LNCAP (cell line): ENCODE results near the gene SP6.

Experiments used
- CTCF ChIP-seq: fragments of 450-650 bp; IDR thresholded peaks from 2 replicates; pipeline ENCODE4 v1.5.1; 2017; ENCODE audit warnings: mild to moderate bottlenecking

Gene SP6

GRCh38 chr17:47834756-47835155 lies 16.2 kb downstream of the SP6 start:
- no peak for TF ChIP-seq CTCF

- no peak for TF ChIP-seq CTCF
Measured at GRCh38 chr17:47831934-47832327, 19.0 kb downstream of the SP6 start.

GRCh38 chr17:47831003-47831933 lies 19.7 kb downstream of the SP6 start, which contains the start of the genes LRRC46 and MRPL10:
Gene LRRC46 (plus strand): TSS chr17:47831670. CDS start chr17:47831990, 320 bp downstream.
Gene MRPL10 (minus strand): TSS chr17:47831541. CDS start chr17:47831511, 30 bp downstream.
- TF ChIP-seq CTCF, result peak; percentile 65; the same call in 1 of the 2 replicates

GRCh38 chr17:47830396-47831002 lies 20.5 kb downstream of the SP6 start:
- TF ChIP-seq CTCF, result no peak

GRCh38 chr17:47829870-47830269 lies 21.1 kb downstream of the SP6 start:
- TF ChIP-seq CTCF, result no peak

- TF ChIP-seq CTCF, result no peak
Measured at GRCh38 chr17:47823519-47823918, 27.4 kb downstream of the SP6 start.

- TF ChIP-seq CTCF, result no peak
Measured at GRCh38 chr17:47822785-47823184, 28.2 kb downstream of the SP6 start.
